D721Med (cell line): ENCODE results near the gene ABT1.

Experiments
- DNase-seq: peaks from one replicate; pipeline ENCODE4 v3.0.0; 2011; ENCODE audit warnings: low spot score; ENCODE audit not compliant: insufficient read length
- FAIRE-seq: peaks from 2 replicates; lab custom pipeline; 2011; peaks lifted over from hg19 to GRCh38; lab: Jason Lieb, UNC
- TF ChIP-seq, protein P1 (sequence below): IDR thresholded peaks from 2 replicates; pipeline ENCODE4 v1.5.1; 2012; ENCODE audit warnings: mild to moderate bottlenecking, control low read depth; ENCODE audit not compliant: insufficient read depth; ENCODE audit errors: missing control alignments

ABT1 gene

DNA sequence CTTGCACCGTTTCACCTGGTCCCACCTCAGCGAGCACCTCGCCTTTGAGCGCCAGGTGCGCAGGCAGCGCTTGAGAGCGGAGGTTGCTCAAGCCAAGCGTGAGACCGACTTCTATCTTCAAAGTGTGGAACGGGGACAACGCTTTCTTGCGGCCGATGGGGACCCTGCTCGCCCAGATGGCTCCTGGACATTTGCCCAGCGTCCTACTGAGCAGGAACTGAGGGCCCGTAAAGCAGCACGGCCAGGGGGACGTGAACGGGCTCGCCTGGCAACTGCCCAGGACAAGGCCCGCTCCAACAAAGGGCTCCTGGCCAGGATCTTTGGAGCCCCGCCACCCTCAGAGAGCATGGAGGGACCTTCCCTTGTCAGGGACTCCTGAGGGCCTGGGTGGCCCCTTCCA, 1.5 kb downstream of the ABT1 start:
- TF ChIP-seq, protein P1, sequence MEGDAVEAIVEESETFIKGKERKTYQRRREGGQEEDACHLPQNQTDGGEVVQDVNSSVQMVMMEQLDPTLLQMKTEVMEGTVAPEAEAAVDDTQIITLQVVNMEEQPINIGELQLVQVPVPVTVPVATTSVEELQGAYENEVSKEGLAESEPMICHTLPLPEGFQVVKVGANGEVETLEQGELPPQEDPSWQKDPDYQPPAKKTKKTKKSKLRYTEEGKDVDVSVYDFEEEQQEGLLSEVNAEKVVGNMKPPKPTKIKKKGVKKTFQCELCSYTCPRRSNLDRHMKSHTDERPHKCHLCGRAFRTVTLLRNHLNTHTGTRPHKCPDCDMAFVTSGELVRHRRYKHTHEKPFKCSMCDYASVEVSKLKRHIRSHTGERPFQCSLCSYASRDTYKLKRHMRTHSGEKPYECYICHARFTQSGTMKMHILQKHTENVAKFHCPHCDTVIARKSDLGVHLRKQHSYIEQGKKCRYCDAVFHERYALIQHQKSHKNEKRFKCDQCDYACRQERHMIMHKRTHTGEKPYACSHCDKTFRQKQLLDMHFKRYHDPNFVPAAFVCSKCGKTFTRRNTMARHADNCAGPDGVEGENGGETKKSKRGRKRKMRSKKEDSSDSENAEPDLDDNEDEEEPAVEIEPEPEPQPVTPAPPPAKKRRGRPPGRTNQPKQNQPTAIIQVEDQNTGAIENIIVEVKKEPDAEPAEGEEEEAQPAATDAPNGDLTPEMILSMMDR = no peak
- DNase-seq = no peak
- FAIRE-seq = no peak

DNA sequence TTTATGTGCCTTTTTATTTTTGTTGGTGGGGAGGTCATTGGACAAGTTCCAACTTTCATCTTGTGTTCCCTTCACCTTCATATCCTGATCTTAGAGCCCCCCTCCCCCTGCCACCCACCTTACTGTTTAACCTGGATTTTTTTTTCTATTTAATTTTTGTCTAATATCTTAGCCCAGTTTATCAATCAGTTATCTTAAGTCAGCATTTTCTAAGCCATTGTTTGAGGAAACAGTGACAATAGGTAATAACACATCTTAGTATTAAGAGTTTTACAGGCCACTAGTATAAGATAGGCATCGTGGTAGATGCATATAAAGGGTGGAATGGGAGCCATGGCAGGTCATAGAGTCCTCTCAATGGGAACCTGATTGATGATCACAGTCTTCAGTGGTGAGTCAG, 2.4 kb downstream of the ABT1 start:
- TF ChIP-seq, protein P1 = no peak
- FAIRE-seq (no peak), DNase-seq (no peak)

DNA sequence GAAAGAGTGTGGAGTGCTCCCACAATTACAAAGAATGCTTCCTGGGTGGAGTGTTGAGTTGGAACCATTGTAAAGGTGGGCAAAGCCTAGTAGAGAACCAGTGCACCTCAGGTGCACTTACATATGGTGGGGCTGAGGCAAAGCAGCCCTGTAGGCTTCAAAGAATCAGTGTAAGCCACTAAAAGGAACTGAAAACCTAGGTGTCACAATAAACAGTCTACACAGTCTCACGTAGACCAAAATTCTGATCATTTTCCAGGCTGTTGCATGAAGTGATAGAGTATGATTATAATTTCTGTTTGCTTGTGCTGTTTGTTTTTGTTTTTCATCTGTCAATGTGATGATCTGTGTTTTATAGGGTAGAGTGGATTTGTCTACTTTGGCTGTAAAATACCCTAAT, 2.8 kb downstream of the ABT1 start:
- no peak for DNase-seq
- FAIRE-seq = no peak
- TF ChIP-seq, protein P1 = no peak

DNA sequence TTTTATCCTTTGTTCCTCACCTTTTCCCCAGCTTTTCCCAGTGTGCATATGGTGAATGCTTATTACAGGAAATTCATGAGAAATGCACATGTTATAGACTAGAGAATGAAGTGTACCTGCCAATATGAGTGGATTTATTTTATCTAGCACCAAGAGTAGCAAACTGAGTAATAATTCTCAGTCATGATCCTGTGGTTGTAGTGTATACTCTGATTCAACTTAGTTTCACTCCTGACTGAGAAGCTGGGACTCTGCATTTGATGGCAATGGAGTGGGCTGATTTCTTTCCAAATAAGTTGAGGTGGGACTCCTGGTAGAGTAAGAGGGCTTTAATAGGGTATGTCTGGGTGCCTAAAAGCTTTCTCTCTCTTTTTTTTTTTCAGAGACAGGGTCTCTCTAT, 4.0 kb downstream of the ABT1 start:
- TF ChIP-seq, protein P1 = no peak
- FAIRE-seq = no peak
- DNase-seq = no peak

DNA sequence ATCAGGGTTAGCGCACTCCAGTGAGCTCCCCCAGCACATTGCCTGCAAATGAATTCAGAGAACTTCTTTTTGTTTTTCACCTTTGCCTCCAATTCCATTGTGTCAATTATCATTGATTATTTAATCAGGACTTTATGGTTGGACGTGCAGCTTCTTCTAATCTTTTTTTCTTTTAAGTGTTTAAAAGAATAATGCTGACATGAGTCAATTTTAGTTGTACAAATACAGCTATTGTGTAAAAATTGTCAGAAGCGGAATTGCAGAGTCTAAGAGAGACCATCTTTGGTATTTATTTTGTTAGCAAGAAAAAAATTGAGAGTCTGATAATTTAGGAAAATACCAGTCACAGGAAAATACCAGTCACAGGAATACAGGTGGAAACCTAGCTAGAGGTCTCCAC, 5.5 kb downstream of the ABT1 start:
- FAIRE-seq (no peak), DNase-seq (no peak)
- TF ChIP-seq, protein P1 = no peak

DNA sequence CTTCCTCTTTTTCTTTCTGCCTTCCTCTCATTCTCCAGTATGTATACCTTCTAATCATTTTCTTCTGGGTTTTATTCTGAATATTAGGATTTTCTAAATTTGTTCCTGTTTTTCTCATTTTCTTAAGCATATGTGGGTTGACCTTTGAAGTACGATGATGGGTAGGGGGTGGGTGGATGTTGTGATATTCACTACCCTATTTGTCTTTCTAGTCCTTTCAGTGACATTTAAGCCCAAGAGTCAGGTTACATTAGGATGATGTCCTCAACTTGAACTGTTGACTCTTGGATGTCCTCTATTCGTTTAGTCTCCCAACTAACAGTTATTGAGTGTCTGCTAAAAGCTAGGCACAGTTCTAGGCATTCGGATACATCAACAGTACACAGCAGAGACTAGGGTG, 7.3 kb downstream of the ABT1 start:
- DNase-seq (no peak), FAIRE-seq (no peak)
- TF ChIP-seq, protein P1 = no peak

DNA sequence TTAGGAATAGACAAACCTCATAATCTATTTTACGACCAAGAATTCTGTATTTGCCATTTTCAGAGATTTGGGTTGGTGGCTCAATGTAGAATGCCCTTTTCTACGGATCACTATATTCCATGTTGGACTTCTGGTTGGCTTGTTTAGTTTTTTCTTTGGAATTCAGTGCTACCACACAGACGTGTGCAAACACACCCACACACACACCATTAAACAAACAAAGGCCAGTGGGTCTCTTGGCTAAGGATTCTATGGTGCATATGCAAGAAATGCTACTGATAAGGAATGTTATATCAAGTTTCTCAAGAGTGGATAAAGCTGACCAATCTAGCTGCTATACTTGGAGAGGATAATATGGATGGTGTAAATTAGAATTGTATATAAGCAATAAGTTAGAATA, 8.0 kb downstream of the ABT1 start:
- TF ChIP-seq, protein P1 = no peak
- DNase-seq (no peak), FAIRE-seq (no peak)
